ENCODE data around the gene CASP4. TPM values are rescaled to one million over a fixed set of nuclear protein-coding genes. Genes with fewer than 3 reads are reported as not detected.
A peak's percentile ranks its signal among the peaks of the same experiment; 100 is the strongest.

The CASP4 gene
- polyA plus RNA-seq, 1 experiment: 129 TPM

GRCh38 chr11:105000797-105001196 lies 32.4 kb upstream of the CASP4 start:
- ChIA-PET CTCF (no interaction called here), POLR2A (no interaction called here)
- Histone ChIP-seq H3K4me3 (ENCODE audit: low read depth, low read length) (no peak overlapping the region), H3K9me3 (ENCODE audit: control insufficient read depth, insufficient read depth, low read length) (no peaks in the 10 kb centered on the region), H3K27ac (ENCODE audit: low read depth, low read length) (no peak overlapping the region), H3K27me3 (ENCODE audit: control insufficient read depth, insufficient read depth, low read length) (no peaks in the 10 kb centered on the region)
- TF ChIP-seq CTCF (IDR thresholded peaks at IDR 0.05; ENCODE audit: low read depth, low read length): peak; percentile 38; the same call in 1 of the 2 replicates
- DNase-seq (ENCODE audit: low read depth, low spot score): no peak

GRCh38 chr11:105000167-105000566 lies 31.8 kb upstream of the CASP4 start:
- DNase-seq (ENCODE audit: low read depth, low spot score): no peak
- ChIA-PET CTCF (no interaction called here), POLR2A (no interaction called here)
- Histone ChIP-seq H3K4me3 (ENCODE audit: low read depth, low read length) (no peak overlapping the region), H3K9me3 (ENCODE audit: control insufficient read depth, insufficient read depth, low read length) (no peaks in the 10 kb centered on the region), H3K27ac (ENCODE audit: low read depth, low read length) (no peak overlapping the region), H3K27me3 (ENCODE audit: control insufficient read depth, insufficient read depth, low read length) (no peaks in the 10 kb centered on the region)
- no peak for TF ChIP-seq CTCF (IDR thresholded peaks at IDR 0.05; ENCODE audit: low read depth, low read length)

GRCh38 chr11:104999721-105000120 lies 31.3 kb upstream of the CASP4 start:
- CTCF ChIA-PET: interaction anchor here (0.6 kb wide), 1 partner anchor 23 kb away, joined by 3 read pairs; no protein-coding TSS in a partner anchor

GRCh38 chr11:104997288-104997687 lies 28.9 kb upstream of the CASP4 start:
- CTCF ChIA-PET: interaction anchor here (1.1 to 1.4 kb wide), 2 partner anchors 40 to 865 kb away, joined by 3 to 10 read pairs; no protein-coding TSS in a partner anchor
- no peaks in the 10 kb centered on the region for H3K9me3 ChIP-seq (ENCODE audit: control insufficient read depth, insufficient read depth, low read length)
- DNase-seq (ENCODE audit: low read depth, low spot score): no peak
- POLR2A ChIA-PET: no interaction called here
- no peak for TF ChIP-seq CTCF (IDR thresholded peaks at IDR 0.05; ENCODE audit: low read depth, low read length)
- no peak overlapping the region for H3K4me3 ChIP-seq (ENCODE audit: low read depth, low read length)
- no peak overlapping the region for H3K27ac ChIP-seq (ENCODE audit: low read depth, low read length)
- H3K27me3 ChIP-seq (ENCODE audit: control insufficient read depth, insufficient read depth, low read length): no peaks in the 10 kb centered on the region

More at GRCh38 chr11:104999721-105000120, 31.3 kb upstream of the CASP4 start:
- POLR2A ChIA-PET: no interaction called here
- no peaks in the 10 kb centered on the region for H3K9me3 ChIP-seq (ENCODE audit: control insufficient read depth, insufficient read depth, low read length)
- TF ChIP-seq CTCF (IDR thresholded peaks at IDR 0.05; ENCODE audit: low read depth, low read length): no peak
- H3K27me3 ChIP-seq (ENCODE audit: control insufficient read depth, insufficient read depth, low read length): no peaks in the 10 kb centered on the region
- DNase-seq (ENCODE audit: low read depth, low spot score): no peak
- H3K27ac ChIP-seq (ENCODE audit: low read depth, low read length): no peak overlapping the region
- no peak overlapping the region for H3K4me3 ChIP-seq (ENCODE audit: low read depth, low read length)

GRCh38 chr11:104995001-104995408 lies 26.6 kb upstream of the CASP4 start:
- Histone ChIP-seq H3K27me3 (ENCODE audit: control insufficient read depth, insufficient read depth, low read length) (no peaks in the 10 kb centered on the region), H3K9me3 (ENCODE audit: control insufficient read depth, insufficient read depth, low read length) (no peaks in the 10 kb centered on the region), H3K4me3 (ENCODE audit: low read depth, low read length) (no peak overlapping the region), H3K27ac (ENCODE audit: low read depth, low read length) (no peak overlapping the region)
- POLR2A ChIA-PET: no interaction called here
- DNase-seq (ENCODE audit: low read depth, low spot score): no peak
- TF ChIP-seq CTCF (IDR thresholded peaks at IDR 0.05; ENCODE audit: low read depth, low read length): no peak
- CTCF ChIA-PET: no interaction called here
